H9 (cell line): ENCODE data around the gene PDE1C. TPM values are rescaled to one million over a fixed set of nuclear protein-coding genes. Genes with fewer than 3 reads are reported as not detected.

Experiments used
- DNase-seq: peaks from one replicate; pipeline ENCODE4 v3.0.0-alpha.2; 2017
- H2AFZ ChIP-seq: one replicate; pipeline ENCODE4 v1.6.1; 2013; ENCODE audit warnings: mild to moderate bottlenecking, low read length, control low read depth, moderate library complexity
- H2AK5ac ChIP-seq: 2 replicates; pipeline ENCODE4 v1.6.1; 2013; ENCODE audit warnings: low read length, control low read depth, mixed read lengths; ENCODE audit not compliant: insufficient read length
- H2BK120ac ChIP-seq: one replicate; pipeline ENCODE4 v1.6.1; 2013; ENCODE audit warnings: low read depth, mild to moderate bottlenecking, low read length, control low read depth, inconsistent platforms; ENCODE audit not compliant: poor library complexity, severe bottlenecking
- H2BK12ac ChIP-seq: 2 replicates; pipeline ENCODE4 v1.6.1; 2013; ENCODE audit warnings: low read length, control low read depth, mixed read lengths, low read depth; ENCODE audit not compliant: insufficient read length
- H2BK15ac ChIP-seq: 2 replicates; pipeline ENCODE4 v1.6.1; 2013; ENCODE audit warnings: low read depth, low read length, control low read depth
- H2BK20ac ChIP-seq: one replicate; pipeline ENCODE4 v1.6.1; 2013; ENCODE audit warnings: low read depth, mild to moderate bottlenecking, low read length, control low read depth, inconsistent platforms; ENCODE audit not compliant: poor library complexity, severe bottlenecking
- H2BK5ac ChIP-seq: 2 replicates; pipeline ENCODE4 v1.6.1; 2013; ENCODE audit warnings: low read length, control low read depth, mixed read lengths; ENCODE audit not compliant: insufficient read length
- H3K14ac ChIP-seq: 2 replicates; pipeline ENCODE4 v1.6.1; 2013; ENCODE audit warnings: low read length, control low read depth; ENCODE audit not compliant: insufficient read depth
- H3K18ac ChIP-seq: 2 replicates; pipeline ENCODE4 v1.6.1; 2013; ENCODE audit warnings: low read depth, mild to moderate bottlenecking, mixed read lengths, low read length, control low read depth; ENCODE audit not compliant: insufficient read length
- H3K23ac ChIP-seq: 2 replicates; pipeline ENCODE4 v1.6.1; 2013; ENCODE audit warnings: low read length, control low read depth, mixed read lengths, low read depth; ENCODE audit not compliant: insufficient read length
- H3K23me2 ChIP-seq: 2 replicates; pipeline ENCODE4 v1.6.1; 2013; ENCODE audit warnings: low read depth, mild to moderate bottlenecking, mixed read lengths, low read length, control low read depth; ENCODE audit not compliant: insufficient read length, poor library complexity, severe bottlenecking
- H3K27ac ChIP-seq: 2 replicates; pipeline ENCODE4 v1.5.1; 2013; ENCODE audit warnings: low read length, control low read depth, mixed read lengths, low read depth; ENCODE audit not compliant: insufficient read length
- H3K27me3 ChIP-seq: 2 replicates; pipeline ENCODE4 v1.6.1; 2013; ENCODE audit warnings: low read length, control low read depth, inconsistent platforms; ENCODE audit not compliant: insufficient read depth
- H3K4ac ChIP-seq: 2 replicates; pipeline ENCODE4 v1.6.1; 2013; ENCODE audit warnings: low read depth, mild to moderate bottlenecking, control low read depth, inconsistent platforms, low read length, moderate library complexity
- H3K4me1 ChIP-seq: 2 replicates; pipeline ENCODE4 v1.6.1; 2013; ENCODE audit warnings: low read length, control low read depth, inconsistent platforms; ENCODE audit not compliant: insufficient read depth
- H3K4me2 ChIP-seq: 2 replicates; pipeline ENCODE4 v1.6.1; 2013; ENCODE audit warnings: low read length, control low read depth, mixed read lengths; ENCODE audit not compliant: insufficient read length, insufficient read depth
- H3K56ac ChIP-seq: 2 replicates; pipeline ENCODE4 v1.6.1; 2013; ENCODE audit warnings: low read depth, mild to moderate bottlenecking, mixed read lengths, low read length, control low read depth; ENCODE audit not compliant: insufficient read length
- H3K79me1 ChIP-seq: 2 replicates; pipeline ENCODE4 v1.6.1; 2013; ENCODE audit warnings: low read depth, mild to moderate bottlenecking, moderate library complexity, low read length, control low read depth, inconsistent platforms; ENCODE audit not compliant: insufficient read depth, poor library complexity, severe bottlenecking
- H3K79me2 ChIP-seq: 2 replicates; pipeline ENCODE4 v1.6.1; 2013; ENCODE audit warnings: low read length, control low read depth, inconsistent platforms; ENCODE audit not compliant: insufficient read depth
- H3K9ac ChIP-seq: 2 replicates; pipeline ENCODE4 v1.6.1; 2013; ENCODE audit warnings: low read length, control low read depth, mixed read lengths; ENCODE audit not compliant: insufficient read length; ENCODE audit errors: extremely low read depth
- H3K9me3 ChIP-seq: one replicate; pipeline ENCODE4 v1.6.1; 2013; ENCODE audit warnings: low read depth, low read length, inconsistent platforms; ENCODE audit not compliant: control insufficient read depth
- H3T11ph ChIP-seq: one replicate; pipeline ENCODE4 v1.6.1; 2013; ENCODE audit warnings: mild to moderate bottlenecking, low read length, control low read depth, inconsistent platforms
- H4K20me1 ChIP-seq: one replicate; pipeline ENCODE4 v1.6.1; 2013; ENCODE audit not compliant: control insufficient read depth, insufficient read length, insufficient read depth
- H4K5ac ChIP-seq: 2 replicates; pipeline ENCODE4 v1.6.1; 2013; ENCODE audit warnings: low read depth, mild to moderate bottlenecking, mixed read lengths, low read length, control low read depth; ENCODE audit not compliant: insufficient read length
- H4K8ac ChIP-seq: replicated peaks from 2 replicates; pipeline ENCODE4 v1.6.1; 2013; ENCODE audit warnings: low read length, control low read depth, mixed read lengths, low read depth; ENCODE audit not compliant: insufficient read length
- H4K91ac ChIP-seq: 2 replicates; pipeline ENCODE4 v1.6.1; 2013; ENCODE audit warnings: low read depth, mild to moderate bottlenecking, moderate library complexity, mixed read lengths, low read length, control low read depth; ENCODE audit not compliant: insufficient read length
- H3K27ac Mint-ChIP-seq, 3 experiments: 2 replicates in 2 of 3; 3 replicates in 1 of 3; pipeline ENCODE4 v1.8.0; 2020 to 2021; ENCODE audit warnings: mixed read lengths in 3 of 3, mild to moderate bottlenecking in 1 of 3, moderate library complexity in 1 of 3
- H3K27me3 Mint-ChIP-seq: 2 replicates; pipeline ENCODE4 v1.8.0; 2021; ENCODE audit warnings: low read depth, mild to moderate bottlenecking, moderate library complexity, mixed read lengths
- H3K36me3 Mint-ChIP-seq, 3 experiments: 2 replicates in 2 of 3; 3 replicates in 1 of 3; pipeline ENCODE4 v1.8.0; 2020 to 2021; ENCODE audit warnings: low read depth in 3 of 3, mixed read lengths in 3 of 3; ENCODE audit not compliant: insufficient read depth in 1 of 3
- H3K4me1 Mint-ChIP-seq, 2 experiments: 2 replicates each; pipeline ENCODE4 v1.8.0; 2020; ENCODE audit warnings: mixed read lengths in 2 of 2
- H3K4me3 Mint-ChIP-seq, 2 experiments: 2 replicates in 1 of 2; 3 replicates in 1 of 2; pipeline ENCODE4 v1.8.0; 2020 to 2021; ENCODE audit warnings: mild to moderate bottlenecking in 2 of 2, mixed read lengths in 2 of 2, moderate library complexity in 1 of 2
- H3K9me3 Mint-ChIP-seq, 2 experiments: 2 replicates in 1 of 2; 3 replicates in 1 of 2; pipeline ENCODE4 v1.8.0; 2020; ENCODE audit warnings: mild to moderate bottlenecking in 2 of 2, mixed read lengths in 2 of 2, moderate library complexity in 1 of 2
- CTCF ChIP-seq: fragments of 200-600 bp; sonication (generic); conservative IDR thresholded peaks from 3 replicates; pipeline ENCODE4 v1.8.0; 2021; ENCODE audit warnings: antibody characterized with exemption, mild to moderate bottlenecking
- WGBS: extraction: QIAGEN DNeasy Blood & Tissue Kit; methylation state at CpG from one replicate; pipeline ENCODE4 v1.1.7; 2013; ENCODE audit warnings: missing lambda C conversion rate, low lambda C conversion rate, mixed read lengths; ENCODE audit not compliant: insufficient read length; ENCODE audit errors: extremely low coverage; 5-methylcytosine and 5-hydroxymethylcytosine counted together
- total RNA-seq: library from RNA; stranded (reverse); gene quantifications from 2 replicates; pipeline ENCODE4 v1.2.1, GENCODE V29; 2021

The PDE1C gene
- total RNA-seq, 1 experiment from 2014 or later = 0.17 TPM

- no peak overlapping the region for H3K9ac ChIP-seq
- H4K5ac ChIP-seq = no peak overlapping the region
- Mint-ChIP-seq H3K27ac (no peak overlapping the region), H3K27me3 (peaks cover 2% of the 10 kb centered on the region; the same call in 1 of the 2 replicates), H3K4me1 (peaks cover 2 to 9% of the 10 kb centered on the region in 2 experiments), H3K36me3 (peaks cover 0 to 9% (median 0%) of the 10 kb centered on the region in 3 experiments; a peak in 2 of 7 replicates), H3K4me3 (no peak overlapping the region), H3K9me3 (peaks cover 14 to 20% of the 10 kb centered on the region in 2 experiments; a peak in 4 of 5 replicates)
- no peaks in the 10 kb centered on the region for H3K23me2 ChIP-seq
- H4K8ac ChIP-seq = no peak overlapping the region
- no peaks in the 10 kb centered on the region for H3K9me3 ChIP-seq
- no peak overlapping the region for H3K4ac ChIP-seq
- no peak overlapping the region for H3K56ac ChIP-seq
- WGBS = no CpG with 5 or more reads among the region's 2 CpGs
- no peaks in the 10 kb centered on the region for H3K79me2 ChIP-seq
- no peaks in the 10 kb centered on the region for H4K20me1 ChIP-seq
- no peak overlapping the region for H4K91ac ChIP-seq
- H2AK5ac ChIP-seq = no peak overlapping the region
- no peak overlapping the region for H3K4me2 ChIP-seq
- TF ChIP-seq CTCF = no peak
- H2BK12ac ChIP-seq = no peak overlapping the region
- H3K23ac ChIP-seq = no peak overlapping the region
- H3K27ac ChIP-seq = no peak overlapping the region
- no peak for DNase-seq
- no peaks in the 10 kb centered on the region for H3K4me1 ChIP-seq
- H2BK20ac ChIP-seq = no peak overlapping the region
- H2BK120ac ChIP-seq = no peak overlapping the region
- H3K79me1 ChIP-seq = no peaks in the 10 kb centered on the region
- no peak overlapping the region for H2BK5ac ChIP-seq
- H3T11ph ChIP-seq = no peak overlapping the region
- H3K18ac ChIP-seq = no peak overlapping the region
- H3K27me3 ChIP-seq = no peaks in the 10 kb centered on the region
- H2BK15ac ChIP-seq = no peak overlapping the region
- H2AFZ ChIP-seq = no peak overlapping the region
- no peak overlapping the region for H3K14ac ChIP-seq
Measured at GRCh38 chr7:32018845-32019578, 51.2 kb downstream of the PDE1C start.
